GM18526 (cell line): ENCODE data around the gene CLEC4M.

Experiments used
- POLR2A ChIP-seq: IDR thresholded peaks from 3 replicates; pipeline ENCODE4 v1.6.1; 2011; ENCODE audit not compliant: insufficient read length; ENCODE audit errors: extremely low read depth

Gene CLEC4M

GRCh38 chr19:7736148-7736547 is 26.9 kb upstream of the CLEC4M start:
- TF ChIP-seq POLR2A = no peak

- TF ChIP-seq POLR2A = no peak
Observed at GRCh38 chr19:7737215-7737614, 25.8 kb upstream of the CLEC4M start.

- TF ChIP-seq POLR2A = no peak
Observed at GRCh38 chr19:7738023-7738422, 25.0 kb upstream of the CLEC4M start.

GRCh38 chr19:7739211-7739755 is 23.8 kb upstream of the CLEC4M start:
- no peak for TF ChIP-seq POLR2A

GRCh38 chr19:7739801-7740681 is 23.0 kb upstream of the CLEC4M start:
- TF ChIP-seq POLR2A = no peak

GRCh38 chr19:7740682-7741054 is 22.4 kb upstream of the CLEC4M start:
- no peak for TF ChIP-seq POLR2A

GRCh38 chr19:7742575-7742974 is 20.5 kb upstream of the CLEC4M start:
- no peak for TF ChIP-seq POLR2A

- TF ChIP-seq POLR2A = no peak
Observed at GRCh38 chr19:7742991-7743390, 20.1 kb upstream of the CLEC4M start.

- no peak for TF ChIP-seq POLR2A
Observed at GRCh38 chr19:7743425-7743841, 19.6 kb upstream of the CLEC4M start.

GRCh38 chr19:7744199-7744786 is 18.8 kb upstream of the CLEC4M start:
- TF ChIP-seq POLR2A = no peak

GRCh38 chr19:7744871-7745650 is 18.0 kb upstream of the CLEC4M start:
- no peak for TF ChIP-seq POLR2A

- no peak for TF ChIP-seq POLR2A
Observed at GRCh38 chr19:7746903-7747884, 15.8 kb upstream of the CLEC4M start, which contains the start of gene CD209. Gene CD209, minus strand, starts transcription at chr19:7747534. Its CDS starts 23 bp downstream, at chr19:7747511.

- TF ChIP-seq POLR2A = no peak
Observed at GRCh38 chr19:7748171-7748570, 14.9 kb upstream of the CLEC4M start.

GRCh38 chr19:7748756-7749155 is 14.3 kb upstream of the CLEC4M start:
- TF ChIP-seq POLR2A = no peak
